ENCODE results near the gene MN1.

DNA sequence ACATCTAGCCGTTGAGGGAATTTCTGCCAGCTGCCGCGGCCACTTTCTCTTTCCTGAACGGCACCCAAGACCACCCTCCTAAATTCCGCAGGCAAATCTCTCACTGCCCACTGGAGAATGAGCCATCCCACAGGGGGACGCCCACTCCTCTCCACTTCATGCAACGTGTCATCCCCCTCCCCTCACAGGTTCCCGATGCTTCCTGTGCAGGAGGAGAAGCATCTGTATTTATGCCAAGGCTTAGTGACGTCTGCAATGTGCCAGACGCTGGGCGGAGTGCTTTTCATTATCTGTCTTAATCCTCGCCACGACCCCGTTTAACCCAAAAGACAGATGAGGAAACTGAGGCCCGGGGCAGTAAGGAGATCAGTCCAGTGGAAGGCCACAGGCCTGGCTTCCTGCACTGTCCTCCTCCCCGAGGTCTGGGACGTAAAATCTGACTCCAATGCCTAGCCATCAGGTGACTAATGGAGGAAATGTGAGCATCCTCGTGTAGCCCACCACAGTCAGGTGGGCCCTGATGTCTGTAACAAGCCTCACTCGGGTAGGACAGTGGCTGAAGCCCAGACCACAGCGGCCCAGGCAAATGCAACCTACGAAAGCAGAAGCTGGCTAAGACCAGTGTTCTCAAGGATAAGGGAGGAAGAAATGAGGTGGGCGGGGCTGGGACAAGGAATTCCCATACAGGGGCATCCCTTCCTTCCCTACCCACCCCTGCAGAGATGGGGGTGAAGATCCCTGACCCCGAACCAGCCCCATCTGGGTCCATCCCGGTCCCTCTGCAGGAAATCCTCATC lies 23.1 kb downstream of the MN1 start:
- TF ChIP-seq YY1 (IDR thresholded peaks at IDR 0.05; ENCODE audit: low read depth, low read length) (no peak), BRCA1 (IDR thresholded peaks at IDR 0.05; ENCODE audit: low read depth, low read length) (no peak)
